Tibial nerve (tissue), 3 donors: Measurements from ENCODE around the gene NTSR1.

ENCODE experiments used
- CTCF ChIP-seq, 5 experiments: fragments of 200-600 bp in 3 of 5; fragments of 450-650 bp in 2 of 5; sonication (generic) in 3 of 5; IDR thresholded peaks; one replicate each; pipeline ENCODE4 v1.5.1; 2016 to 2019; ENCODE audit warnings: antibody characterized with exemption in 5 of 5, mild to moderate bottlenecking in 3 of 5, moderate library complexity in 2 of 5
- POLR2A ChIP-seq, 2 donors: fragments of 450-650 bp; IDR thresholded peaks; one replicate each; pipeline ENCODE4 v1.6.1; 2017; ENCODE audit warnings: antibody characterized with exemption in 2 of 2, mild to moderate bottlenecking in 2 of 2, moderate library complexity in 2 of 2

- no peak for TF ChIP-seq POLR2A (IDR thresholded peaks at IDR 0.05)
- TF ChIP-seq CTCF (IDR thresholded peaks at IDR 0.05): no peak
These were observed 5.4 kb downstream of the NTSR1 start for GRCh38 chr20:62714006-62714405.
